OCI-LY7 (cell line): ENCODE results near the gene RPS6KL1.

Source experiments
- CTCF ChIP-seq: fragments of 200-600 bp; sonication (generic); conservative IDR thresholded peaks from 2 replicates; pipeline ENCODE4 v1.5.1; 2014; ENCODE audit warnings: mild to moderate bottlenecking, antibody characterized with exemption, low read length, moderate library complexity, mixed read lengths
- EZH2phosphoT487 ChIP-seq: fragments of 200-600 bp; sonication (generic); IDR thresholded peaks from 2 replicates; pipeline ENCODE4 v1.6.1; 2018; ENCODE audit warnings: low read depth, borderline replicate concordance, mild to moderate bottlenecking, mixed run types, antibody characterized with exemption, low read length, moderate library complexity, mixed read lengths

- TF ChIP-seq CTCF, result no peak
- TF ChIP-seq EZH2phosphoT487, result no peak
These were observed 12.3 kb upstream of the RPS6KL1 start for GRCh38 chr14:74935360-74935680.
